ENCODE data around the gene SPTBN4.

DNA sequence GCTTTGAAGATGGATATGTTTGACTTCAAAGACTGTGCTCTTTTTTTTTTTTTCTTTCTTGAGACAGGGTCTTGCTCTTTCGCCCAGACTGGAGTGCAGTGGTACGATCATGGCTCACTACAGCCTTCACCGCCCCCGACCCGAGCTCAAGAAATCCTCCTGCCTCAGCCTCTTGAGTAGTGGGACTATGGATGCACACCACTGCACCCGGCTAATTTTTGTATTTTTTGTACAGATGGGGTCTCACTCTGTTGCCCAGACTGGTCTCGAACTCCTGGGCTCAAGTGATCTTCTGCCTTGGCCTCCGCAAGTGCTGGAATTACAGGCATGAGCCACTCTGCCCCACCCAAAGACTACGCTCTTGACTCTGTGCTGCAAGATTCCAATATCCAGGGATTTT lies 50.4 kb downstream of the SPTBN4 start:
- TF ChIP-seq, protein P1, sequence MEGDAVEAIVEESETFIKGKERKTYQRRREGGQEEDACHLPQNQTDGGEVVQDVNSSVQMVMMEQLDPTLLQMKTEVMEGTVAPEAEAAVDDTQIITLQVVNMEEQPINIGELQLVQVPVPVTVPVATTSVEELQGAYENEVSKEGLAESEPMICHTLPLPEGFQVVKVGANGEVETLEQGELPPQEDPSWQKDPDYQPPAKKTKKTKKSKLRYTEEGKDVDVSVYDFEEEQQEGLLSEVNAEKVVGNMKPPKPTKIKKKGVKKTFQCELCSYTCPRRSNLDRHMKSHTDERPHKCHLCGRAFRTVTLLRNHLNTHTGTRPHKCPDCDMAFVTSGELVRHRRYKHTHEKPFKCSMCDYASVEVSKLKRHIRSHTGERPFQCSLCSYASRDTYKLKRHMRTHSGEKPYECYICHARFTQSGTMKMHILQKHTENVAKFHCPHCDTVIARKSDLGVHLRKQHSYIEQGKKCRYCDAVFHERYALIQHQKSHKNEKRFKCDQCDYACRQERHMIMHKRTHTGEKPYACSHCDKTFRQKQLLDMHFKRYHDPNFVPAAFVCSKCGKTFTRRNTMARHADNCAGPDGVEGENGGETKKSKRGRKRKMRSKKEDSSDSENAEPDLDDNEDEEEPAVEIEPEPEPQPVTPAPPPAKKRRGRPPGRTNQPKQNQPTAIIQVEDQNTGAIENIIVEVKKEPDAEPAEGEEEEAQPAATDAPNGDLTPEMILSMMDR (IDR thresholded peaks at IDR 0.05) = no peak
- no peak for TF ChIP-seq POLR2A (IDR thresholded peaks at IDR 0.05)

Measured in body of pancreas (tissue), 4 donors.